CD4-positive, alpha-beta T cell treated with Interleukin-21 for 1 hour (primary cell): ENCODE results near the gene TFF2.

Experiments used
- DNase-seq: peaks from one replicate; pipeline ENCODE4 v3.0.0-alpha.2; 2020

The TFF2 gene, protein sequence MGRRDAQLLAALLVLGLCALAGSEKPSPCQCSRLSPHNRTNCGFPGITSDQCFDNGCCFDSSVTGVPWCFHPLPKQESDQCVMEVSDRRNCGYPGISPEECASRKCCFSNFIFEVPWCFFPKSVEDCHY

DNA sequence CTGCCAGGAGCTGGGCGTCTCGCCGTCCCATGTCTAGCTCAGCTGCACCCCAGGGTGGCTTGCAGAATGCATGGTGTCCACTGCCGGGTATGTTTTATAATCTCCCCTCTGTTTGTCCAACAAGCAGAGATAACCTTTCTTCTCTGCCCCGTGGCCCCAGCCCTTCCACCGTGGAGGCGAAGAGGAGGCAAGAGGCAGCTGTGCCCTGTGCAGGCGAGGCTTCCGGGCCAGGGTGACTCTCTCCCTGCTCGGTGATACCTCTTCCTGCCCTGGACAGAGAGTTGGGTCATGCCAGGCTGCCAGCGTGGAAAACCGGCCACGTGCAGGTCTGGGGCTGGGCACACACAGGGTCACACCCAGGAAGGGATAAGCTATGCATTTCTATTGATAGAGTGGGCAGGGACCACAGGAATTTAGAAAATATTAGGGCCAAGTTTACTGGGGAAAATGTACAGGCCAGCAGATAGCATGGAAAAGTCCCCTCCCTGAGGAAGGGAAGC lies at the start of gene TFF2:
TFF2 (minus strand) TSS at position 68 of the 500 bp plus-strand sequence; CDS start at position 31, 37 bp downstream.
- no peak for DNase-seq

DNA sequence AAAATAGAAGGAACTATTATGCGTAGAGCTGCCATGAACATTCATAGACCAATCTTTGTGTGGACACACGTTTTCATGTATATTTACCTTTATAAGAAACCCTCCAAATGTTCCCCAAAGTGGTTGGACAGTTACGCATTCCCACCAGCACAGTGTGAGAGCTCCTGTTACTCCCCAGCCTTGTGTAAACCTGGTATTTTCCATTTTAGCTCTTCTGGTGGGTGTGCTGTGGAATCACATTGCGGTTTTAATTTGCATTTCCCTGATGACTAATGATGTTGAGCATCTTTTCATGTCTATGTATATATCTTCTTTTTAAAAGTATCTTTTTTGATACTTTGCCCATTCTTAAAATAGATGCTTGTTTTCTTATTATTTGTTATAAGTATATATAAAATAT lies 49.7 kb upstream of the TFF2 start:
- no peak for DNase-seq

DNA sequence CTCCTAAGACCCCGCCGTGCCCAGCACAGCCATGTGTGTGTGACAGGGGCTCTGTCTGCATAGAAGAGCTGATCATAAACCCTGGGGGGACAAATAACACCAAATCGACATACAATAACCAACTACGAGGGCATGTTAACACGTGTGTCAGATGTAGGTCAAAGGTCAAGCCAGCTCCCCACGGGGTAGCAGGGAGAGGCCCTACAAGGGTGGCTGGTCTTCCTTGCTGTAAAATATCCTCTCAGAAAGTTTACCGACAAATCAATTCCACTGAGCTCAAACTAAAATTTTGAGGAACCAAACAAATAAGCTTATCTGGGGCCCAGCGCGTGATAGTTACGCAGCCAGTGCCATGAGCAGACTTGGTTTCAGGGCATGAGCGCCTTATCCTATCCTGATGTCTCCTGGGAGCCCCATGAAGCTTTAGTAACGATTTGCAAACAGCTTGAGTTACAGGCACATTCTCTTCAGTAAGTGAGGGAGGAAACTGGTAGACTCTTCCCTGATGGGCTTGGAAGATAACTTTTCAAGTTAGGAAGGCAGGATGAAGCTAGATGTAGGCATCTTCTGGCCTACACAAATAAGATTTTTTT lies 47.7 kb upstream of the TFF2 start:
- no peak for DNase-seq

DNA sequence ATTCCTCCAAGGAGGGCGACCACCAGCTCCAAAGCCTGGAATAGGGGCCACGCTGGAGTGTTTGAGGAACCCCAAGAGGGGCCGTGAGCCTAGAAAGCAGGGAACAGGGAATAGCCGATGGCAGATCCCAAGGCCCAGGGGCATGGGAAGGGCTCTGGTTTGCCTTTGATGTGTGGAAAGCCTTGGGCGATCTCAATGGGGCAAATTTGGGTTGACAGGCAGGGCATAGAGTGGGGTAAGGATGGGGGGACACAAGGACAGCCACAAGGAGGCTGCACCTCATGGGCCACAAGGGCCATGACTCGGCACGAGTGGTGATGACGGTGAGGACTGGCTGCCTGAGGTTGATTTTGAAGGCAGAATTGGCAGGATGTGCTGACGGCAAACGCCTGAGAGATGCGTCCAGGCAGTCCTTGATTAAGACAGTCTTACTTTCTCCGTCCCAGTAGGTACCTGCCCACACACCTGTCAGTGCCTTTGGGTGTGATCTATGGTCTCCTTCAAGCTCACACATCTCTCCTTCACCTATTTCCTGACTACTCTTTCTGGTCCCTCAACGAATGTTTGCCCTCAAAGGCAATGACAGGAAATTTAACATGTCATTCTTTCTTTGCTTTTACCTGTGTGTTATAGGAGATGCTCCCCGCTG lies 47.1 kb upstream of the TFF2 start:
- DNase-seq = no peak

DNA sequence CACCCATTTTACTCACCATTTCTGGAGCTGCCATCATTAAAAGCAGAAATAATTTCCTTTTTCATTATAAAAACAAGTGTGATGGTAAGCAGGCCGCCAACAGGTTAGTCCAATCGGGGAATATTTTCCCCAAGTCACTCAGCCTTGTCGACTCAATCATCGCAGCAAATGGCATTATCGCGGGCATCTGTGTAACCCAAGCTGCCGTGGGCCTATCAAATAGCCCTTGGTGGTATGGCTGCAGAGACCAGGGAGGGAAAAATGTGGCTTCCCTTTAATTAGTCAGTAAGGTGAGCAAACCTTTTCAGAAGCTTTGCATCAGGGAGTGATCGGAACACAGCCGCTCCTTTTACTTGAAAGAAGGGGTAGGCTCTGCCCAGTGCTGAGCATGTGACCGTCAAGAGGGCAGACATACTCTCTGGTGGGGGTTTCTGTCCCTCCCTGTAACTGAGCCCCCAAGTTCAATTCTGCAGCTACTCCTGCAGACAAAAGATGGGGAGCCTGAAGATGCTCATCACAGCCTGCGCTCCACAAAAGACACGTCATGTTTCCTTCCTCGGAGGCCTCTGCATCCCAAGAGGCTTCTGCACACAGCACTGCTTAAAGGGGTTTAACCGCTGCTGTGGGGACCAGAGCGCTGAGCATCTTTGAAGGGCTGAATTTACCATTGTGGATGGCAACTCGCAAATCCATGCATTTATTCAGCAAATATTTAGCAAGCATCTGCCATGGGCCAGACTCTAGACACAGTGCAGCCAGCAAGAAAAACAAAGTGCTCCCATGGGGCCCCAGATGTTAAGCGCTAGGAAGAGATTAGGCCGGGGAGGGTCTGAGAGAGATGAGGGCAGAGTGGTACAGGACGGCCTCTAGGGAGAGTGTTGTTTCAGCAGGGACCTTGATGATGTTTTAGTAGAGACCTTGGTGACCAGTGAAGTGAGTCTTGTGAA lies 46.3 kb upstream of the TFF2 start:
- DNase-seq = no peak

DNA sequence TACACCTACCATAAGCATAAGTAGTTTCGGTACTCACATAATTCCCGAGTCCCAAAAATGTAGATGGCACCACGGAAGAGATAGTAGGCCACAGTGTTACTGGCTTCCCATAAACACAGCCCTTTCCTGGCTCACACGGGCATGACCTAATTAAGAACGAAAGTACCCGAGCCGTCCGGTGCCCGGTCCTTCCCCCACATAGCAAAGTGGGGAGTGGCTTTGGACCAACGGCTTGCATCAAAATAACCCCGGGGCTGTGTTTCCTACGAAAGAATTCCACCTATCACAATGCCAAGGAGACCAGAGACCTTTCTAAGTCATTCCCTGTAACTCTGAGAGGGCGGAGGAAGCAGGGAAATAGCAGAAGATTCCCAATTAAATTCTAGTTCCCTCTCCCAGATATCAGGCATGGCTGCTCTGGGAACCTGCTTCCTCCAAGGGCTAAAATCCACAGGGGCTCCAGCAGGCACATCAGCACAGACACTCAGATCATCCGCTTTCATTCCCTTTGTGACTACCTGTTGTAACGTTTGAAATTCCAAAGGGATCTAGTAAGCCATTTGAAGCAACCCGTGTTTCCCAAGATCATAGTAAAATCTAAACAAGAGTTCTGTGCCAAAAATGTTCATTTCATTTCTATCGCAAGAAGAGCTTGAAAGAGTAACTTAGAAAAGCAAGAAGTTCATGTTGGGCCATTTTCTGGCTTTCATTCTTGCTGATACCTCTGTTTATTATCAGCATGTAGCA lies 45.3 kb upstream of the TFF2 start, which contains the start of gene TMPRSS3:
TMPRSS3 (minus strand) TSS at position 148 of the 747 bp plus-strand sequence. CDS start 635 bp downstream, outside the sequence.
- no peak for DNase-seq

DNA sequence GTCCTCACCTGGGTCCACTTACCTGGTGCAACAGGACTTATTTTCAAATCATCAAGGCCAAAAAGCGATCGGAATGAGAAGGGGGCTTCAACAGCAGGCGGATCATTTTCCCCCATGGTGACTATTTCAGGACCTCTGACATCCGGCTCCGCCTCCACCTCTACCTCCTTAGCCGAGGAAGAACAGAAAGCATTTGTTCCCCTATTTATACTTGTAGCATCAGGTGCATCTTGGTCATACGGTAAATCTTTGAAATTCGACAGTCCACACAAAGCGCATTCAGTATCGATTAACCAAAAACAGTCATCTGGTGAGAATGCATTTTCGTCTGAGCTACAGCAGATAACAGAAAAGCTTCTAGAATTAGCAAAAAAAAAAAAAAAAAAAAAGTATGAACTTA lies 44.5 kb upstream of the TFF2 start:
- DNase-seq = no peak

DNA sequence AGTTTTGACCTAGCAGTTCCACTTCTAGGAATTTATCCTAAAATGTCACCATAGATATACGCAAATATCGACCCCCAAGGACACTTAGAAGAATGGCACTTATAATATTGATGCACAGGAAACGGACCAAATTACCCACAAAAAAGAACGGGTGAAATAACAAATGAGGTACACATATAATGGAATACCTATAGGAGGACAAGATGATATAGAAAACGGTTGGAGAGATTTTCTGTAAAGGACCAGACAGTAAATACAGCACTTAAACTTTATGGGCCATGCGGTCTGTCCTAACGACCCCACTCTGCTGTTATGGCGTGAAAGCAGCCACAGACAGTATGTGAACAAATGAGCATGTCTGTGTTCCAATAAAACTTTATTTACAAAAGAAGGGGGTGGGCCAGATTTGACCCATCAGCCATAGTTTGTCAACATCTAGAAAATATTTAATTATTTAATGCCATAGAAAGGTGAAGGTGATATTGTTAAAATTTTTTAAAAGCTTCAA lies 42.7 kb upstream of the TFF2 start:
- no peak for DNase-seq

DNA sequence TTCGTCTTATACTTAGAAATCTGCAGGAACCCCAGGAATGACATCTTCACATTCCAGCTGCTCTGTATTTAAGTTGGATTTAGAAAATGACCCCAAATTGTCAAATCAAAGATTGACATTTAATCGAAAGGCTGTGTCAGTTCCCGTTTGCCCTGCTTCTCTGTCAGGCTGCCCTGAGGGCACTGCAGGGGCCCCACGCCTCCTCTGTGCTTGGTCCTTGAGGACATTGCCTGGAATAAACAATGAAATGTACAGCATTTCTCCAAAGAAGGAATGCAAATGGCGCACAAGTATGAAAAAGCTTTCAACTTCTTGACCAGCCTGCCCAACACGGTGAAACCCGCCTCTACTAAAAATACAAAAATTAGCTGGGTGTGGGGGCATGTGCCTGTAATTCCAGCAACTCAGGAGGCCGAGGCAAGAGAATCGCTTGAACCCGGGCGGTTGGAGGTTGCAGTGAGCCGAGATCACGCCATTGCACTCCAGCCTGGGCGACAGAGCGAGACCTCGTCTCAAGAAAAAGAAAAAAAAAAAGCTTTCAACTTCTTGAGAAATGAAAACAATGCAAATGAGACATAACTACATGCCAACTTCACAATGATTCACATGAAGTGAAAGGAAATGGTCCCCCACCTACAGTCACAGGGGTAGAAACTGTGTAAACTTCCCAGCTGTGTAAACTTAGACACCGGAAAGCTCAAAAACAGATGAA lies 42.1 kb upstream of the TFF2 start:
- DNase-seq = peak; percentile 38

DNA sequence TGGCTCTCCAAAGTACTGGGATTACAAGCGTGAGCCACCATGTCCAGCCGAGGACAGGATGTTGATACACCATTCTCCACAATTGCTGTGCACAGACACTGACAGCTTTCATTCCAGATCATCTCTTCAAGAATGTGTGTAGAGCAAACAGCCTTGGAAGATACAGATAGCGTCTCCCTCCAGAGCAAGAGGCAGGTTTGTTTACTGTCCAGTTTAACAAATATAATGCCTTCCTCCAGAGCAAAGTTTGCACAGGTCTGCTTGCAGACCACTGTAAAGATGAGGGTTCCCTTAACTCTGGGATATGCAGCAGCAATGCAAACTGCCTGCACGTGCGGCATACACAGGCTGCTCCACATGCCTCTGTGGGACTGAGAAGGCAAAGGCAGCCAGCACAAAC lies 40.5 kb upstream of the TFF2 start:
- no peak for DNase-seq

DNA sequence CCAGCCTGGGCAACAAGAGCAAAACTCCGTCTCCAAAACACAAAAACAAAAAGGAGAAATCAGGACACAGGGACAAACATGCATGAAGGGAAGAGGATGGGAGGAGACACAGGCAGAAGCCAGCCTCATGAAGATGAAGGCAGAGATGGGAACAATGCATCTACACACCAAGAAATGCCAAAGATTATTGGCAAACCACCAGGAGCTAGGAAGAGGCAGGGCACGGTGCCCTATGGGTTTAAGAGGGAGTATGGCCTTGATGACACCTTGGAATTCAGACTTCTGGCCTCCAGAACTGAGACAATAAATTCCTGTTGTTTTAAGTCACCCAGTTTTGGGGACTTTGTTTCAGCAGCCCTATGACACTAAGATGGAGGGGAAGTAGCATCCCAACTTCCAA lies 39.9 kb upstream of the TFF2 start:
- DNase-seq = no peak

DNA sequence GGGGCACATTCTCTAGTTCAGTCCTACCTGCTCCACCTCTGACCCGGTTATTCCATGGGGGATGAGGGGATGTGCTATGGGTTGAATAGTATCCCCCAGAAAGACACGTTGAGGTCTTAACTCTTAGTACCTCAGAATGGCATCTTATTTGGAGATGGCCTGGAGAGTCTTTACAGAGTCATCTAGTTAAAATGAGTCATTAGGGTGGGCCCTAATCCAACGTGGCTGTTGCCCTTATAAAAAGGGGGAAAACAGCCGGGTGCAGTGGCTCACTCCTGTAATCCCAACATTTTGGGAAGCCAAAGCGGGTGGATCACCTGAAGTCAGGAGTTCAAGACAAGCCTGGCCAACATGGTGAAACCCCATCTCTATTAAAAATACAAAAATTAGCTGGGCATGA lies 39.4 kb upstream of the TFF2 start:
- no peak for DNase-seq

DNA sequence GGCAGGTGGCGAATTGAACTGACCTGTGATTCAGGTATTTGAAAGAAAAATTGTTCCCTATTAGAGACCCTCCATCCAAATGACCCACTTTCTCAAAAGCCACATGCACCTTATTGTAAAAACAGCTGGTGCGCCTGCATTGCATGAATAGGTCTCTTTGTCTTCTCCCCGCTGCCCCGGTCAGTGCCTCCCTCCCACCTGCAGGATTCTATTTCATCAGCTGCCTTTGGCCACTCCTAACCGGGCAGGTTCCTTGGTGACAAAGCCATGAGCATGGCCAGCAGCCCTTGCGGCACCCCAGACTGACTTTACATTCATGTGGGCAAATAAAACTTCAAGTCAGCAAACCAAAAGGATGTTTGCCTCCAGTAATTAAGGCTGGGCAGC lies 38.6 kb upstream of the TFF2 start:
- no peak for DNase-seq

DNA sequence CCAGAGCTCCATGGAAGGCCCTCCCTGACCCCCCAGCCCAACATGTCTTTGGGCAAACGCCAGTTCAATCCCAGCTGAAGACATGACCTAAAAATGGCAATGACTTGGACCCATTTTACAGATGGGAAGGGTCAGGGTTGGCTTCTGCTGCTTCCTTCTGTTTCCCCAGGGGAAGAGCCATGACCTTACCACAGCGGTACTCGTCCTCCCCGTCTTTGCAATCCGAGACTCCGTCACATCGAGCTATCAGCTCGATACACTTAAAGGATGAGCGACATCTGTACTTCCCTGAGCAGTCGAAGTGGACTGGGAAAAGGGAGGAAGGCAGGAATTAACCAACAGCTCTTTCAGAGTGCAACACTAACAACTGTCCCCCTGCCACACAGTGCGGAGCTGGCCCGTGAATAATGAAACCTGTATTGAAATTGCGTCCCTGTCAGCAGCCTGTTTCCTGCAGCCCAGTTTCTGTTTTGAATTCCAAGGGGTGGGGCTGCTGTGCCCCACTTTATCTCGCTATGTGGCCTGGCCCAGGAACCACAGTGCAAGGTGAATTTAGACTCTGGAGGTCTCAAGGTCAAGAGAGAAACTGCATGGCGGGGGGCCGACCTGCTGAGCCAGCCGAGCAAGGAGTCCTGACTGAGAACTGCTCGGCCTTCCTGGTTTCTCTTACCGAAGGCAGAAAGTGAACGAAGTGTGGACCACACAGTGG lies 38.1 kb upstream of the TFF2 start:
- no peak for DNase-seq

DNA sequence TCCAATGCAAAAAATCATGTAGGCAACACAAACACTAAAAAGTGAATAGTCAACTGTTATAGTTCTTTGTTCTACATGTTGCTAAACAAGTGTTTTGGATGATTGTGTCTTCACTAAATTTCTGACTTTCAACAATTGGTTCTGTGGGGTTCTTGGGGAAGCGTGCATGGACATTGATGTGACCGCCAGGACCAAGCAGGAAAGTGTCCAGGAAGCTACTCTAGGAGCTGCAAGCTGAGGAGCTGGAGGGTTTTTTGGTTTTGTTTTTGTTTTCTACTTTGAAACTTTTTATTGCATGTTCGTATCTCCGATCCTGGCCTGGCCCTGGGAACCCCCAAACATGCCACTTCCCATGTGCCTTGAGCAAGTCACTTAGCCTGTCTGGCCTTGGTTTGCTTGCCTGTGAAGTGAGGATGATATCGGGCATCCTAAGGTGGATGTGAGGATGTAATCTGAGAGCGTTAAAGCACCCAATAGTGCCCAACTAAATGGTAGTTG lies 37.1 kb upstream of the TFF2 start:
- DNase-seq = no peak

DNA sequence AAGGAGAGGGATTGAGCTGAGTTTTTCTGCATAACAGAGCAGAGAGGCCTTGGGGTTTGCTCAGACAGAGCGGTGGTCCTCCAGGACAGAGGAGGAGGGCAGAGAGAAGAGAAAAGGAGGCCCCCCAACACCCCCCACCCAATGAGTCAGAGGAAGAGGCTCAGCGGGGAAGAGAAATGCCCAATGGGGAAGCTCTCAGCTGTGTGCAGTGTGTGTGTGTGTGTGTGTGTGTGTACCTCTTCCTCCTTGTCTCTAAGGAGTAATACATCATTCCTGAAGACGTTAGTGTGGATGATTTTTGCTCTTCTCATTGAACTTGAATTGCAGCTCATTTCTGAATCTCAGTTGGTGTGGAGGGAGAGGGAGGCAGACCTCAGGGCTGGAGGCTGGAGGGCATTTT lies 36.4 kb upstream of the TFF2 start:
- DNase-seq = no peak

DNA sequence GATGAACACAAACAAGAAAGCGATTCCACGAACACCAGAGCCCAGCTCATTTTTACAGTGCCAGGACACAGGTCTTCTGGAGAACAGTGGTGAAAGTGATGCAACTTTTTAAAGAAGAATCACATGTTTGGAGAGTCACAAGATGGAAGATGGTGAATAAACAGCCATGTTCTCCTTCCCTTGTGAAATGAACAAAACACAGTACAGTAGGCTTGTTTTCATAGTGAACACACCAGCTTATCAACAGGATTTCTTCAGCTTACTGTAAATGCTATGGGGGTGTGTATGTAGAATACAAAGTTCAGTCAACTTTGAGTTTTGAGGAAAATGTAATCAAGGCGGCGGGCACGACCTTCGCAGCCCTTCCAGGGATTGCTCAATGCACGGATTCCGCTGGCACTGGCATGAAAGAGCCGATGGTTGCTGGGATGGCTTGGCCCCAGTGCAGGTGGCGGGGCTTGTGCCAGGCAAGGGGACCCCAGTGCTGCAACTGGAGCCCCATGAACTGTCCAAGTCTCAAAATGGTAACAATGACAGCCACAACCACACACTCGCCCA lies 35.3 kb upstream of the TFF2 start:
- no peak for DNase-seq

DNA sequence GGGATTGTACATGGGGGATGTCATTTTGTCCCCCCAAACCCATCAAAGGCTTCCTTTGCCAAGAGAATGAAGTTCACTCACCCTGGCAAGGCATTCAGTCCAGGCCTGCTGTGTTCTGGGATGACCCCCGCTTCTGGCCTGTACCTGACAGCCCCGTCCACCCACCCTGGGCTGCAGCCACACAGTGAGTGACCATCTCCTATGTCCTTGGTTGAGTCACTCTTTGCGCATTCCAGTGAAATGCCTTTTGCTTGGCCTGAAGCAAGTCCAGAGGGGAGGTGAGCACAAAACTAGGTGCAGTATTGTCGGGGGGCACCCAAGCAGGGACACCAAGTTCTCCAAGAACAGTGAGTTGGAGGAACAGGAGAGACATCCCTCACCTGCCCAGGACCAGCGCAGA lies 34.8 kb upstream of the TFF2 start:
- DNase-seq = no peak

DNA sequence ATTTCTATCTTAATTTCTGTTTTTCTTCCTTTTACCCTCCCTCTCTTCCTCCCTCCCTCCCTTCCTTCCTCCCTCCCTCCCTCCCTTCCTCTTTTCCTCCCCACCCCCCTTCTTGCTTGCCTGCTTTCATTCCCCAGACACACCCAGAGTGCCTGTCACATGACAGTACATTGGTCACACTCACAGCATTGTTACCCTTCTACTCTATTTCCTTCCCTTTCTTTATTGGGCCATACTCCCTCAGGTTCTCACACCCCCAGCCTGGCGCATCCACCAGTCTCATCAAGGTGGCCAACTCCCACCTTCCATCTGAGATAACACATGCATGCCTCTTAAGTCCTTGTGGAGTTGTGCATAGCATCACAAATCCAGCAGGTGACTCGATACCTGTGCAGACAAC lies 34.2 kb upstream of the TFF2 start:
- DNase-seq = no peak

DNA sequence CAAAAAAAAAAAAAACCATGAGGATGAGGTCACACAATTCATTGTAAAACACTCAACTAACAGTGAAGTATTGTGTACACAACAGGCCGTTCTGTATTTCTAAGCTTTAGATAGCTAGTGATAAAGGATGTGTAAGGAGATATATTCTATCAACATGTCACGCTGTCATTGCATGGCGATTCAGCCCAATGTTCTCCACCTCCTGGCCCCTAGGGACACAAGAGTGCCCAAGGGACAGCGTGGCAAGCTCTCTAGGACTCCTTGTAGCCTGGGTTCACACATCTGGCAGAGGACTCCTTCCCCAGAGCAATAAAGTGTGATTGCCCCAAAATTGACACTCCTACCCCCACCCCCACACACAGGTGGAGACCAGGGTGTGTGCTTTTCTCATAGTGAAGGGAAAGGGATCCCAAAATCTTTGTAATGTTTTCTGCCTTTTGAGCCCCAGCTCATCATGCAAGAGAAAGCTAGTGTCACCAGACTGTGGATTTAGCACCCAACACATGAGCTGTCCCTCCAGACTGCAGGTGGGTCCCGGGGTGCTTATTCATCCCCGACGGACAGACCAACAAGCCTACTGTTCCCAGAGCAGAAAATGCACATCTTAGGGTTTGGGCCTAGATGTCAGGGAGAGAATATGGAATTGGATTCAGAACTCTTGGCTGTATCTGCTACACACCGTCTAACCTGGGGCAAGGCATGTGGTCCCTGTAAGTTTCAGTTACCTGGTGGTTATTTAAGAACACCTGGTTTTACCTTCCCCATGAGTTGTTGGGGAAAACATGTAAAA lies 33.6 kb upstream of the TFF2 start:
- DNase-seq = no peak
